NCI-H524 (cell line): ENCODE results near the gene NUAK2.

Experiments
- DNase-seq, 2 experiments: peaks; one replicate each; lab custom pipeline; 2025; lab: John Stamatoyannopoulos, UW

Gene NUAK2

DNA sequence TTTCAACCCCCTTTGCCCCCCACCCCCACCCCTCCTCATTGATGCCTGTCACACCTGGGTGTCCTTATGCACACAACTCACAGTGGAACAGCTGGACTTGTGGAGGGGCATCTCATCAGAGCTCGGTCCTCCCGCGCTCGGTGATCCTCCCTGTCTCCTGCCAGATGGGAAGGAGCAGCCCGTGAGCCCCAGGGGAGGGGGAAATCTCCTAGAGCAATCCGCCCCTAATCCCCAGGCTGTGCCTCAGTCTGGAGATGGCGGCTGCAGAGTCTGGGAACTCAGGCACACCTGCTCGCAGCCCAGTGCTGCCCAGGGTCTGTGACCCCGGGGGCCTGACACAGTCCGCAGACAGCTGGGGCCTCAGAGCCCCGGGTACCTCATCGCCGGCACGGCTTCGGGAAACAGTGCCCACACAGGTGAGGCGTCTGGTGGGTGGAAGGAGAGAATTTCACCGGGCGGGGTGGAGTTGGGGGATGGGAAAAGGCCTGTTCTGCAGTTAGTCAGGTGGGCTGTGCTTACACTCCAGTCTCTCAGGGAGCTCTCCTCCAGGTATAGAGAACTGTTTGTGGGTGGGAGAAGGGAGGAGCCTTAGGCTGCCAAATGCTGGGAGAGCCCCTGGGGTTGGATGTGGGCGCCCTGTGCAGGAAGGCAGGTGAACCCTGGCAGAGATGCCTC, 64.5 kb downstream of the NUAK2 start:
- peak; percentile 81 to 94 for DNase-seq

DNA sequence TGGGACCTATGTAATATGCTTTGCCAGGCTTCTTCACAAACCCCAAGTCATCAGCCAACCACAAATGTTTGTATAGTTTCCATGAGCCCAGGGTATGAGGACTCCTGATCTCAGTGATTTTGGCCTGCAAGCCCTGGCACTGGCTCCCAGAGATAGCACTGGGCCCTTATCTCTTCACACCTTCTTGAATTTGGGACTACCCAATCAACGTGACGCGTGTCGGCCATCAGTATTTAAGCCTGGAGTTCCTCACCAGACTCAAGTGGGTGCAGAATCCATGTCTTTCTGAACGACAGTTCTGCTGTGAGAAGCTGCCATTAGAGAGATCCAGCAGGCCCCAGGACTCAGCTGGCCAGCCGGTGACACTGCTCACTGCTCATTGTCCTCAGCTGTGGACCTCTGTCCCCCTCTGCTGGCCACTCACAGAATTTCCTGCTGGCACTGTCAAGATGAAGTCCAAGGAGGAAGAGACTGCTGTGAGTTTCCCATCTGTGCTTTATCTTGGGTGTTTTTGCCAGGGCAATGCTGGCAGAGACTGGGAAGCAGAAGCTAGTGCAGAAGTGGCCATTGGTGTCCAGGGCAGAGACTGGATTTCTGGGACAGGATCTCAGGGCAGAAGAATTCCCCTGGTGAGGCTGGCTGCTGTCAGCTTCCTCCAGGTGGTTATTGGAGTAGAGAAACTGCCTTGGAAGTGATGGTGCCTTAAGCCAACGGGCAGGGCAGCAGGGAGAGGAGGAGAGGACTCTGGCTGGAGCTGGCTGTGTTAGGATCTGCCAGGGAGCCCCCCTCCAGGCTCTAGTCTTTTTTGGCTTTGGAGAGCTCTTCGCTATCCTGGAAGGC, 65.4 kb downstream of the NUAK2 start:
- DNase-seq: peak; percentile 85 to 90
